DND-41 (cell line): ENCODE results near the gene BNIPL.

Experiments used
- ATAC-seq: fragments of 200-7000 bp; cut with Tn5 transposase; 3 replicates; pipeline ENCODE4 v1.9.1; 2021; ENCODE audit warnings: low read depth; ENCODE audit not compliant: insufficient read depth
- DNase-seq: peaks from one replicate; pipeline ENCODE4 v3.0.0-alpha.2; 2020
- H2AFZ ChIP-seq: 2 replicates; pipeline ENCODE4 v1.6.0; 2012; ENCODE audit warnings: low read depth, low read length
- H3K27ac ChIP-seq: 2 replicates; pipeline ENCODE4 v1.5.1; 2012; ENCODE audit warnings: low read length, inconsistent platforms
- H3K27me3 ChIP-seq: fragments of 200-600 bp; sonication (generic); 2 replicates; pipeline ENCODE4 v1.6.0; 2012; ENCODE audit warnings: low read length, mild to moderate bottlenecking, inconsistent platforms; ENCODE audit not compliant: insufficient read depth, poor library complexity
- H3K36me3 ChIP-seq: 2 replicates; pipeline ENCODE4 v1.5.1; 2012; ENCODE audit warnings: low read length, inconsistent platforms; ENCODE audit not compliant: insufficient read depth
- H3K4me1 ChIP-seq: 2 replicates; pipeline ENCODE4 v1.5.1; 2012; ENCODE audit warnings: mild to moderate bottlenecking, low read length; ENCODE audit not compliant: insufficient read depth
- H3K4me2 ChIP-seq: 2 replicates; pipeline ENCODE4 v1.6.0; 2012; ENCODE audit warnings: mild to moderate bottlenecking, moderate library complexity, low read length, inconsistent platforms; ENCODE audit not compliant: insufficient read depth
- H3K4me3 ChIP-seq, 2 experiments: fragments of 200-600 bp in 1 of 2; shearing (Covaris generic) in 1 of 2; 2 replicates each; pipeline ENCODE4 v1.5.1; 2012 to 2016; ENCODE audit warnings: inconsistent platforms in 2 of 2, low read length in 2 of 2, mild to moderate bottlenecking in 2 of 2, low read depth in 1 of 2, moderate library complexity in 1 of 2
- H3K79me2 ChIP-seq: 2 replicates; pipeline ENCODE4 v1.6.0; 2012; ENCODE audit warnings: low read length, inconsistent platforms; ENCODE audit not compliant: insufficient read depth
- H3K9ac ChIP-seq: 2 replicates; pipeline ENCODE4 v1.6.0; 2012; ENCODE audit warnings: low read depth, mild to moderate bottlenecking, inconsistent platforms, low read length, moderate library complexity
- H3K9me3 ChIP-seq: 2 replicates; pipeline ENCODE4 v1.5.1; 2012; ENCODE audit warnings: low read length, moderate library complexity, mild to moderate bottlenecking, inconsistent platforms; ENCODE audit not compliant: insufficient read depth, severe bottlenecking
- H4K20me1 ChIP-seq: 2 replicates; pipeline ENCODE4 v1.6.0; 2012; ENCODE audit warnings: low read length; ENCODE audit not compliant: insufficient read depth
- EZH2 ChIP-seq: IDR thresholded peaks from 3 replicates; pipeline ENCODE4 v1.6.1; 2012; ENCODE audit warnings: borderline replicate concordance, low read depth, mild to moderate bottlenecking, moderate library complexity, low read length, inconsistent platforms; ENCODE audit not compliant: severe bottlenecking
- TF ChIP-seq, protein P1 (sequence below): IDR thresholded peaks from 2 replicates; pipeline ENCODE4 v1.5.1; 2012; ENCODE audit warnings: borderline replicate concordance, low read length, moderate library complexity, mild to moderate bottlenecking; ENCODE audit not compliant: poor library complexity, severe bottlenecking; ENCODE audit errors: extremely low read depth

BNIPL gene

GRCh38 chr1:151047925-151048644 lies 11.7 kb downstream of the BNIPL start:
- TF ChIP-seq EZH2: no peak
- TF ChIP-seq, protein P1, sequence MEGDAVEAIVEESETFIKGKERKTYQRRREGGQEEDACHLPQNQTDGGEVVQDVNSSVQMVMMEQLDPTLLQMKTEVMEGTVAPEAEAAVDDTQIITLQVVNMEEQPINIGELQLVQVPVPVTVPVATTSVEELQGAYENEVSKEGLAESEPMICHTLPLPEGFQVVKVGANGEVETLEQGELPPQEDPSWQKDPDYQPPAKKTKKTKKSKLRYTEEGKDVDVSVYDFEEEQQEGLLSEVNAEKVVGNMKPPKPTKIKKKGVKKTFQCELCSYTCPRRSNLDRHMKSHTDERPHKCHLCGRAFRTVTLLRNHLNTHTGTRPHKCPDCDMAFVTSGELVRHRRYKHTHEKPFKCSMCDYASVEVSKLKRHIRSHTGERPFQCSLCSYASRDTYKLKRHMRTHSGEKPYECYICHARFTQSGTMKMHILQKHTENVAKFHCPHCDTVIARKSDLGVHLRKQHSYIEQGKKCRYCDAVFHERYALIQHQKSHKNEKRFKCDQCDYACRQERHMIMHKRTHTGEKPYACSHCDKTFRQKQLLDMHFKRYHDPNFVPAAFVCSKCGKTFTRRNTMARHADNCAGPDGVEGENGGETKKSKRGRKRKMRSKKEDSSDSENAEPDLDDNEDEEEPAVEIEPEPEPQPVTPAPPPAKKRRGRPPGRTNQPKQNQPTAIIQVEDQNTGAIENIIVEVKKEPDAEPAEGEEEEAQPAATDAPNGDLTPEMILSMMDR: no peak
- Histone ChIP-seq H3K4me1 (peaks cover 18% of the 10 kb centered on the region), H4K20me1 (no peaks in the 10 kb centered on the region), H3K9ac (peak overlapping the region; percentile 61), H3K27me3 (no peaks in the 10 kb centered on the region), H3K36me3 (peaks cover 17% of the 10 kb centered on the region), H3K4me3 (peak overlapping the region; percentile 21 to 57; a peak in 3 of 4 replicates), H3K9me3 (no peaks in the 10 kb centered on the region), H3K27ac (peak overlapping the region; percentile 55), H3K79me2 (no peaks in the 10 kb centered on the region), H2AFZ (peak overlapping the region; percentile 82), H3K4me2 (peak overlapping the region; percentile 76)
- ATAC-seq: peak; percentile 33
- peak; percentile 44 for DNase-seq

DNA sequence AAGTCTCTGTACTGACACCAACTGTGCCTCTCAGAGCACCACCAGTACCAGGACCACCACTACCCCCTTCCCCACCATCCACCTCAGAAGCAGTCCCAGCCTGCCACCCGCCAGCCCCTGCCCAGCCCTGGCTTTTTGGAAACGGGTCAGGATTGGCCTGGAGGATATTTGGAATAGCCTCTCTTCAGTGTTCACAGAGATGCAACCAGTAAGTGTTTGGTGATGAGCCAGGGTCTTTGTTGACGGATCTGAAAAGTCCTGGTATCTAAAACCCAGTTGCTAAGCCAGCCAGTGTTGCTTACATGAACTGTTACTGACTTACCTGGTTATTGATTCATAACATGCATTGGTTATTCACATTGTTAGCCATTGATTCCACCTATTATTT lies 12.3 kb downstream of the BNIPL start:
- no peaks in the 10 kb centered on the region for H4K20me1 ChIP-seq
- H3K27me3 ChIP-seq: no peaks in the 10 kb centered on the region
- H3K9ac ChIP-seq: no peak overlapping the region
- no peaks in the 10 kb centered on the region for H3K79me2 ChIP-seq
- H3K4me1 ChIP-seq: peaks cover 18% of the 10 kb centered on the region
- H2AFZ ChIP-seq: no peak overlapping the region
- no peak overlapping the region for H3K27ac ChIP-seq
- DNase-seq (no peak), ATAC-seq (peak; percentile 63; the same call in 2 of the 3 replicates)
- peak overlapping the region; percentile 76 for H3K4me2 ChIP-seq
- peaks cover 23% of the 10 kb centered on the region for H3K36me3 ChIP-seq
- H3K9me3 ChIP-seq: no peaks in the 10 kb centered on the region
- no peak overlapping the region; a peak in 1 of 4 replicates for H3K4me3 ChIP-seq
- TF ChIP-seq EZH2: no peak
- TF ChIP-seq, protein P1: peak; percentile 50

DNA sequence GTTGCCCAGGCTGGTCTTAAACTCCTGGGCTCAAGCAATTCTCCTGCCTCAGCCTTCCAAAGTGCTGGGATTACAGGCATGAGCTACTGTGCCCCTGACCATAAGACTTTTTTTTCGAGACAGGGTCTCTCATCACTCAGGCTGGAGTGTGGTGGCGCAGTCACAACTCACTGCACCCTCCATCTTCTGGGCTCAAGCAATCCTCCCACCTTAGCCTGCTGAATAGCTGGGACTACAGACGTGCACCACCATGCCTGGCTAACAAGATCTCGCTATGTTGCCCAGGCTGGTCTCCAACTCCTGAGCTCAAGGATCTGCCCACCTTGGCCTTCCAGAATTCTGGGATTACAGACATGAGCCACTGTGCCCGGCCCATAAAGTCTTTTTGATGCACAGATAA lies 13.1 kb downstream of the BNIPL start:
- Histone ChIP-seq H3K9ac (no peak overlapping the region), H4K20me1 (no peaks in the 10 kb centered on the region), H2AFZ (no peak overlapping the region), H3K9me3 (no peaks in the 10 kb centered on the region), H3K27ac (no peak overlapping the region), H3K79me2 (no peaks in the 10 kb centered on the region), H3K27me3 (no peaks in the 10 kb centered on the region), H3K4me2 (no peak overlapping the region), H3K4me3 (no peak overlapping the region), H3K4me1 (peaks cover 18% of the 10 kb centered on the region), H3K36me3 (peaks cover 31% of the 10 kb centered on the region)
- no peak for ATAC-seq
- no peak for DNase-seq
- TF ChIP-seq, protein P1: no peak
- no peak for TF ChIP-seq EZH2
